A549 (cell line): ENCODE data around the gene FER1L5.

Source experiments
- BHLHE40 ChIP-seq: IDR thresholded peaks from 2 replicates; pipeline ENCODE4 v1.6.1; 2012; ENCODE audit warnings: low read depth, low read length, inconsistent platforms
- CTCF ChIP-seq: fragments of >200 bp; sonication (Bioruptor Twin); formaldehyde crosslinking; IDR thresholded peaks from 3 replicates; pipeline ENCODE4 v1.5.1; 2016
- EHMT2 ChIP-seq: fragments of 200-600 bp; sonication (generic); IDR thresholded peaks from 2 replicates; pipeline ENCODE4 v1.6.1; 2016; ENCODE audit warnings: antibody characterized with exemption, low read depth, mild to moderate bottlenecking, moderate library complexity
- HOXA7 ChIP-seq: fragments of 250-450 bp; sonication (Bioruptor Pico); IDR thresholded peaks from 2 replicates; pipeline ENCODE4 v1.5.0; 2020; ENCODE audit warnings: mild to moderate bottlenecking, moderate library complexity
- MYC ChIP-seq: IDR thresholded peaks from 2 replicates; pipeline ENCODE4 v1.6.1; 2012; ENCODE audit warnings: mild to moderate bottlenecking, inconsistent platforms, low read length, improper control_type of control experiment, borderline replicate concordance
- POLR2A ChIP-seq: IDR thresholded peaks from 2 replicates; pipeline ENCODE4 v1.6.1; 2012; ENCODE audit warnings: mild to moderate bottlenecking, low read length
- POLR2AphosphoS2 ChIP-seq: conservative IDR thresholded peaks from 2 replicates; pipeline ENCODE4 v1.6.1; 2012; ENCODE audit warnings: low read length, improper control_type of control experiment, inconsistent platforms
- RAD21 ChIP-seq, 2 experiments: fragments of >200 bp in 1 of 2; sonication (Bioruptor Twin) in 1 of 2; formaldehyde crosslinking in 1 of 2; IDR thresholded peaks in 1 of 2; conservative IDR thresholded peaks in 1 of 2; 2 replicates in 1 of 2; 3 replicates in 1 of 2; pipeline ENCODE4 v1.6.1; 2012 to 2018; ENCODE audit warnings: inconsistent platforms in 1 of 2
- RCOR1 ChIP-seq: fragments of 150-350 bp; IDR thresholded peaks from 2 replicates; pipeline ENCODE4 v1.6.1; 2014; ENCODE audit warnings: antibody characterized with exemption, low read length, low read depth
- REST ChIP-seq: fragments of 200-600 bp; sonication (generic); IDR thresholded peaks from 2 replicates; pipeline ENCODE4 v1.6.1; 2016; ENCODE audit warnings: antibody characterized with exemption, mild to moderate bottlenecking, moderate library complexity
- RNF2 ChIP-seq: fragments of 200-600 bp; sonication (generic); IDR thresholded peaks from 2 replicates; pipeline ENCODE4 v1.6.1; 2016; ENCODE audit warnings: low read depth, mild to moderate bottlenecking, antibody characterized with exemption, moderate library complexity, borderline replicate concordance
- SMC3 ChIP-seq: fragments of >200 bp; sonication (Bioruptor Twin); formaldehyde crosslinking; IDR thresholded peaks from 3 replicates; pipeline ENCODE4 v1.6.1; 2018; ENCODE audit warnings: inconsistent platforms
- ZNF302 ChIP-seq: fragments of 250-450 bp; sonication (Bioruptor Pico); IDR thresholded peaks from 2 replicates; pipeline ENCODE4 v1.9.0; 2021; ENCODE audit warnings: inconsistent platforms, mild to moderate bottlenecking, moderate library complexity

GRCh38 chr2:96594282-96594681 lies 48.3 kb upstream of the FER1L5 start:
- TF ChIP-seq POLR2A: no peak
- no peak for TF ChIP-seq RCOR1
- no peak for TF ChIP-seq POLR2AphosphoS2
- no peak for TF ChIP-seq RNF2
- no peak for TF ChIP-seq MYC
- no peak for TF ChIP-seq RAD21 (conservative IDR thresholded peaks at IDR 0.05 in 1 of 2, IDR thresholded peaks at IDR 0.05 in 1 of 2)
- no peak for TF ChIP-seq BHLHE40
- no peak for TF ChIP-seq HOXA7 (CRISPR knock-in tag)
- TF ChIP-seq EHMT2: no peak
- no peak for TF ChIP-seq SMC3
- no peak for TF ChIP-seq CTCF
- no peak for TF ChIP-seq ZNF302
- no peak for TF ChIP-seq REST
